Endodermal cell (in vitro differentiated cells): ENCODE results near the gene ZMYND15. TPM values are rescaled to one million over a fixed set of nuclear protein-coding genes. Genes with fewer than 3 reads are reported as not detected.

ENCODE experiments used
- DNase-seq: peaks from one replicate; pipeline ENCODE4 v3.0.0-alpha.2; 2017
- H3K27ac ChIP-seq: 2 replicates; pipeline ENCODE4 v1.5.1; 2013; ENCODE audit warnings: mild to moderate bottlenecking, low read depth, low read length, moderate library complexity
- H3K27me3 ChIP-seq: 2 replicates; pipeline ENCODE4 v1.6.1; 2013; ENCODE audit warnings: mild to moderate bottlenecking, low read length, moderate library complexity; ENCODE audit not compliant: insufficient read depth, control insufficient read depth, poor library complexity, severe bottlenecking
- H3K36me3 ChIP-seq: 2 replicates; pipeline ENCODE4 v1.7.0; 2013; ENCODE audit warnings: mild to moderate bottlenecking, low read length, moderate library complexity; ENCODE audit not compliant: control insufficient read depth, insufficient read depth
- H3K4me1 ChIP-seq: one replicate; pipeline ENCODE4 v1.7.0; 2013; ENCODE audit warnings: low read length; ENCODE audit not compliant: control insufficient read depth, insufficient read depth
- H3K4me3 ChIP-seq: 2 replicates; pipeline ENCODE4 v1.5.1; 2013; ENCODE audit warnings: mild to moderate bottlenecking, low read length, moderate library complexity
- H3K9ac ChIP-seq: 2 replicates; pipeline ENCODE4 v1.6.1; 2013; ENCODE audit warnings: mild to moderate bottlenecking, low read length, moderate library complexity; ENCODE audit not compliant: poor library complexity, severe bottlenecking; ENCODE audit errors: extremely low read depth
- H3K9me3 ChIP-seq: 2 replicates; pipeline ENCODE4 v1.6.1; 2013; ENCODE audit warnings: mild to moderate bottlenecking, low read length, moderate library complexity; ENCODE audit not compliant: control insufficient read depth
- H3K27ac Mint-ChIP-seq: 2 replicates; pipeline ENCODE4 v1.8.0; 2020; ENCODE audit warnings: mixed read lengths
- H3K27me3 Mint-ChIP-seq: 2 replicates; pipeline ENCODE4 v1.8.0; 2021; ENCODE audit warnings: mild to moderate bottlenecking, mixed read lengths; ENCODE audit not compliant: insufficient read depth
- H3K36me3 Mint-ChIP-seq: 2 replicates; pipeline ENCODE4 v1.8.0; 2020; ENCODE audit warnings: low read depth, mixed read lengths
- H3K4me1 Mint-ChIP-seq: 2 replicates; pipeline ENCODE4 v1.8.0; 2020; ENCODE audit warnings: mixed read lengths
- H3K4me3 Mint-ChIP-seq: 2 replicates; pipeline ENCODE4 v1.8.0; 2020; ENCODE audit warnings: mild to moderate bottlenecking, moderate library complexity, mixed read lengths
- H3K9me3 Mint-ChIP-seq: 2 replicates; pipeline ENCODE4 v1.8.0; 2020; ENCODE audit warnings: mild to moderate bottlenecking, mixed read lengths
- WGBS, 2 experiments: methylation state at CpG; one replicate each; pipeline versions ENCODE4 v1.1.5 to v1.1.7; 2013; ENCODE audit warnings: missing lambda C conversion rate in 2 of 2, mixed read lengths in 1 of 2; ENCODE audit not compliant: insufficient coverage in 1 of 2, insufficient read length in 1 of 2; 5-methylcytosine and 5-hydroxymethylcytosine counted together
- total RNA-seq, 2 donors: library from RNA; stranded (reverse); fragmentation: NEBNext Ultra II Directional in 1 of 2; extraction: Animal tissue kit (Norgen Biotek cat#: 25700) in 1 of 2; gene quantifications; 2 replicates in 1 of 2; 3 replicates in 1 of 2; pipeline ENCODE4 v1.2.1, GENCODE V29; 2021
- TF ChIP-seq, protein P1 (sequence below): fragments of 200-600 bp; sonication (generic); conservative IDR thresholded peaks from 2 replicates; pipeline ENCODE4 v1.5.0; 2021; ENCODE audit warnings: antibody characterized with exemption, mild to moderate bottlenecking

ZMYND15 gene
- total RNA-seq, 2 donors from 2014 or later, result not detected

DNA sequence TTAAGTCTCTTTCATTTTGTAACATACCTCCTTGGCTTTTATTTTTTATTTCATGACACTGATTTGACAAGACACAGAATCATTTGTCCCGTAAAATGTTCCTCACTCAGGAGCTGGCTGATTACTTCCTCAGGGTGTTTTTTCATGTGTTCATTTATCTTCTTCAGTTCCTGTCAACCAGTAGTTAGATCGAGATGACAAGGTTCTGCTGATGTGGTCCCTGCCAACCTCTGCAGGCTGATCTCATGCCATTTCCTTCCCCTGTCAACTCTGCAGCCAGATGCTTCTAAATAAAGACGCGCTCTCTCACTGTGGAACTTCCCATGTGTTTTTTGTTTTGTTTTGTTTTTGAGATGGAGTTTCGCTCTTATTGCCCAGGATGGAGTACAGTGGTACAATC is 8.2 kb downstream of the ZMYND15 start:
- WGBS, 2 experiments, result 88 to 97% methylated on average over 3 to 5 of the region's 5 CpGs
- H3K4me3 Mint-ChIP-seq, result no peak overlapping the region

DNA sequence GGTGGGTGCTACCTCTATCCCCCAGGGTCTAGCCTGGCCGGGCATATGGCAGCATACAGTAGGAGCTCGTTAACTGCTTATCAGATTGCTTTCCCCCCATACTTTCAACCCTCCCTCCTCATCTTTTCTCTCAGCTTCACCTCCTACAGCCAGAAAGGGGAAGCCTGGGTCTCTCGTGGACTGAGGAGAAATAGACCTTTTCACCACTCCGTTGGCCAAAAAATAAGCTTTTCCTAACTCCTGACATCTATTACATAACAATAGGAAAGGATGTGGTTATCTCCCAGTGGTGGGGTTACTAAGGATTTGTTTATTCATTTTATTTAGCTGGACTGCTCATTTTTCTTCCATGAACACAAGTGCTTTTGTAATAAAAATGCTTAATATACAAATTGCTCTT is 9.1 kb downstream of the ZMYND15 start:
- DNase-seq, result no peak
- Mint-ChIP-seq H3K27me3 (peaks cover 39% of the 10 kb centered on the region), H3K27ac (no peak overlapping the region), H3K4me3 (no peak overlapping the region), H3K36me3 (no peaks in the 10 kb centered on the region), H3K4me1 (peaks cover 3% of the 10 kb centered on the region), H3K9me3 (no peaks in the 10 kb centered on the region)
- Histone ChIP-seq H3K4me3 (no peak overlapping the region), H3K27ac (no peak overlapping the region), H3K27me3 (peaks cover 32% of the 10 kb centered on the region), H3K4me1 (no peaks in the 10 kb centered on the region), H3K36me3 (no peaks in the 10 kb centered on the region), H3K9me3 (no peaks in the 10 kb centered on the region), H3K9ac (no peak overlapping the region)
- 77% methylated on average over 2 to 3 of the region's 4 CpGs for WGBS, 2 experiments
- TF ChIP-seq, protein P1, sequence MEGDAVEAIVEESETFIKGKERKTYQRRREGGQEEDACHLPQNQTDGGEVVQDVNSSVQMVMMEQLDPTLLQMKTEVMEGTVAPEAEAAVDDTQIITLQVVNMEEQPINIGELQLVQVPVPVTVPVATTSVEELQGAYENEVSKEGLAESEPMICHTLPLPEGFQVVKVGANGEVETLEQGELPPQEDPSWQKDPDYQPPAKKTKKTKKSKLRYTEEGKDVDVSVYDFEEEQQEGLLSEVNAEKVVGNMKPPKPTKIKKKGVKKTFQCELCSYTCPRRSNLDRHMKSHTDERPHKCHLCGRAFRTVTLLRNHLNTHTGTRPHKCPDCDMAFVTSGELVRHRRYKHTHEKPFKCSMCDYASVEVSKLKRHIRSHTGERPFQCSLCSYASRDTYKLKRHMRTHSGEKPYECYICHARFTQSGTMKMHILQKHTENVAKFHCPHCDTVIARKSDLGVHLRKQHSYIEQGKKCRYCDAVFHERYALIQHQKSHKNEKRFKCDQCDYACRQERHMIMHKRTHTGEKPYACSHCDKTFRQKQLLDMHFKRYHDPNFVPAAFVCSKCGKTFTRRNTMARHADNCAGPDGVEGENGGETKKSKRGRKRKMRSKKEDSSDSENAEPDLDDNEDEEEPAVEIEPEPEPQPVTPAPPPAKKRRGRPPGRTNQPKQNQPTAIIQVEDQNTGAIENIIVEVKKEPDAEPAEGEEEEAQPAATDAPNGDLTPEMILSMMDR, result no peak

More for the DNA sequence above, 8.2 kb downstream of the ZMYND15 start:
- Histone ChIP-seq H3K36me3 (no peaks in the 10 kb centered on the region), H3K27ac (no peak overlapping the region), H3K27me3 (peaks cover 40% of the 10 kb centered on the region), H3K4me1 (no peaks in the 10 kb centered on the region), H3K4me3 (no peak overlapping the region), H3K9ac (no peak overlapping the region), H3K9me3 (no peaks in the 10 kb centered on the region)
- no peaks in the 10 kb centered on the region for H3K9me3 Mint-ChIP-seq
- H3K36me3 Mint-ChIP-seq, result no peaks in the 10 kb centered on the region
- peaks cover 44% of the 10 kb centered on the region for H3K27me3 Mint-ChIP-seq
- DNase-seq, result no peak
- H3K4me1 Mint-ChIP-seq, result peaks cover 3% of the 10 kb centered on the region
- H3K27ac Mint-ChIP-seq, result no peak overlapping the region
- TF ChIP-seq, protein P1, result no peak

DNA sequence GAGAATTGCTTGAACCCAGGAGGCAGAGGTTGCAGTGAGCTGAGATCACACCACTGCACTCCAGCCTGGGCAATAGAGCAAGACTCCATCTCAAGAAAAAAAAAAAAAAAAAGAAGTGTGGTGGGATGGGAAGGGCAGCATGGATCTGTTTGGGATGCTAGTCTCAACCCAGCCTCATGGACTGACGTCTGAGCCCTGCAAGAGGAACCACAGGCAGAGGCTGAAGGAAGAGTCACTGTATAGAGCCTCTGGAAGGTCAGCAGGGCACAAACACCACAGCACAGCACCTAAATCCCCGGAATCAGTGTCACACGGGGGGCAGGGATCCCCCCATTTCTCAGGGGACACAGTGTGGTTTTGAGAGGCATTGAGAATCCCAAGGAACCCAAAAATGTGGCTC is 11.0 kb downstream of the ZMYND15 start:
- no peaks in the 10 kb centered on the region for H3K36me3 Mint-ChIP-seq
- H3K27ac Mint-ChIP-seq, result no peak overlapping the region
- Histone ChIP-seq H3K4me3 (no peak overlapping the region), H3K9me3 (no peaks in the 10 kb centered on the region), H3K27me3 (peaks cover 13% of the 10 kb centered on the region), H3K4me1 (no peaks in the 10 kb centered on the region), H3K36me3 (no peaks in the 10 kb centered on the region), H3K27ac (no peak overlapping the region), H3K9ac (no peak overlapping the region)
- H3K27me3 Mint-ChIP-seq, result peaks cover 25% of the 10 kb centered on the region
- DNase-seq, result no peak
- TF ChIP-seq, protein P1, result no peak
- H3K4me1 Mint-ChIP-seq, result no peaks in the 10 kb centered on the region
- no peak overlapping the region for H3K4me3 Mint-ChIP-seq
- WGBS, 2 experiments, result 53 to 56% methylated on average over 3 of the region's 3 CpGs
- no peaks in the 10 kb centered on the region for H3K9me3 Mint-ChIP-seq
